IMR-90 (cell line): ENCODE data around the gene CAPN8. TPM values are rescaled to one million over a fixed set of nuclear protein-coding genes. Genes with fewer than 3 reads are reported as not detected.

Experiments
- ATAC-seq: fragments of 200-7000 bp; cut with Tn5 transposase; 2 replicates; pipeline ENCODE4 v1.9.1; 2020; ENCODE audit warnings: low read depth, mild to moderate bottlenecking, moderate library complexity
- BruUV-seq: library from RNA; stranded (reverse); fragments of 400-500 nt; replicated peaks from 2 replicates; lab custom pipeline; 2021; lab: Mats Ljungman, UMichigan
- CTCF ChIA-PET: fragments of 300-600 bp; formaldehyde crosslinking; extraction: SDS; loops from one replicate; lab custom pipeline; 2021; ENCODE audit warnings: antibody characterized with exemption; lab: Yijun Ruan, JAX
- POLR2A ChIA-PET: fragments of 300-600 bp; sonication (Branson Sonifier 250); formaldehyde crosslinking; loops from one replicate; lab custom pipeline; 2022; ENCODE audit warnings: antibody characterized with exemption; ENCODE audit not compliant: unreplicated experiment; lab: Charles Lee
- DNase-seq: peaks from one replicate; pipeline ENCODE4 v3.0.0; 2013
- H2AFZ ChIP-seq: replicated peaks from 2 replicates; pipeline ENCODE3; 2013; ENCODE audit warnings: low read length, mild to moderate bottlenecking; ENCODE audit not compliant: poor library complexity
- H2AK5ac ChIP-seq: 2 replicates; pipeline ENCODE4 v1.6.1; 2013; ENCODE audit warnings: low read depth, low read length, inconsistent platforms
- H2AK9ac ChIP-seq: replicated peaks from 2 replicates; pipeline ENCODE3; 2013; ENCODE audit warnings: mild to moderate bottlenecking, low read depth, low read length, moderate library complexity; ENCODE audit not compliant: poor library complexity
- H2BK120ac ChIP-seq: 2 replicates; pipeline ENCODE4 v1.6.1; 2013; ENCODE audit warnings: low read depth, low read length, inconsistent platforms
- H2BK15ac ChIP-seq: 3 replicates; pipeline ENCODE4 v1.6.1; 2013; ENCODE audit warnings: low read depth, low read length, inconsistent platforms
- H2BK20ac ChIP-seq: 2 replicates; pipeline ENCODE4 v1.6.1; 2013; ENCODE audit warnings: low read depth, mild to moderate bottlenecking, inconsistent platforms, low read length, moderate library complexity
- H2BK5ac ChIP-seq: 2 replicates; pipeline ENCODE4 v1.6.1; 2013; ENCODE audit warnings: mild to moderate bottlenecking, low read depth, low read length, inconsistent platforms; ENCODE audit not compliant: poor library complexity, severe bottlenecking
- H3K14ac ChIP-seq: replicated peaks from 2 replicates; pipeline ENCODE4 v1.6.1; 2013; ENCODE audit warnings: low read depth, low read length, inconsistent platforms
- H3K18ac ChIP-seq: 2 replicates; pipeline ENCODE4 v1.6.1; 2013; ENCODE audit warnings: low read depth, low read length, control low read depth
- H3K23ac ChIP-seq: 2 replicates; pipeline ENCODE4 v1.6.1; 2013; ENCODE audit warnings: low read depth, low read length, inconsistent platforms
- H3K27ac ChIP-seq: 2 replicates; pipeline ENCODE4 v1.5.1; 2013; ENCODE audit warnings: mild to moderate bottlenecking, control low read depth, low read length; ENCODE audit not compliant: insufficient read depth
- H3K27me3 ChIP-seq: 2 replicates; pipeline ENCODE4 v1.6.1; 2013; ENCODE audit warnings: low read length; ENCODE audit not compliant: control insufficient read depth, insufficient read depth
- H3K36me3 ChIP-seq: 2 replicates; pipeline ENCODE4 v1.6.1; 2013; ENCODE audit warnings: low read length, mixed read lengths; ENCODE audit not compliant: control insufficient read depth, insufficient read depth
- H3K4ac ChIP-seq: 2 replicates; pipeline ENCODE4 v1.6.1; 2013; ENCODE audit warnings: low read depth, low read length, inconsistent platforms
- H3K4me1 ChIP-seq: 2 replicates; pipeline ENCODE4 v1.6.1; 2013; ENCODE audit warnings: low read length, mixed read lengths; ENCODE audit not compliant: control insufficient read depth, insufficient read depth
- H3K4me2 ChIP-seq: 2 replicates; pipeline ENCODE4 v1.6.1; 2013; ENCODE audit warnings: low read depth, mild to moderate bottlenecking, control low read depth, low read length, moderate library complexity
- H3K4me3 ChIP-seq: 2 replicates; pipeline ENCODE4 v1.5.1; 2013; ENCODE audit warnings: low read depth, mild to moderate bottlenecking, control low read depth, low read length, moderate library complexity; ENCODE audit not compliant: insufficient read depth
- H3K56ac ChIP-seq: 2 replicates; pipeline ENCODE4 v1.6.1; 2013; ENCODE audit warnings: low read length, inconsistent platforms; ENCODE audit not compliant: insufficient read depth; ENCODE audit errors: extremely low read depth
- H3K79me1 ChIP-seq, 2 experiments: 2 replicates each; pipeline ENCODE4 v1.6.1; 2013; ENCODE audit warnings: low read length in 2 of 2, inconsistent platforms in 1 of 2, low read depth in 1 of 2
- H3K9ac ChIP-seq: 2 replicates; pipeline ENCODE4 v1.6.1; 2013; ENCODE audit warnings: low read depth, low read length, control low read depth
- H3K9me1 ChIP-seq: 2 replicates; pipeline ENCODE4 v1.6.1; 2013; ENCODE audit warnings: low read length, inconsistent platforms; ENCODE audit not compliant: insufficient read depth
- H3K9me3 ChIP-seq: 2 replicates; pipeline ENCODE4 v1.6.1; 2013; ENCODE audit warnings: low read length; ENCODE audit not compliant: control insufficient read depth, insufficient read depth
- H4K20me1 ChIP-seq: 2 replicates; pipeline ENCODE4 v1.6.1; 2013; ENCODE audit warnings: low read length, inconsistent platforms; ENCODE audit not compliant: insufficient read depth
- H4K5ac ChIP-seq: 2 replicates; pipeline ENCODE4 v1.6.1; 2013; ENCODE audit warnings: mild to moderate bottlenecking, low read depth, low read length, control low read depth
- H4K8ac ChIP-seq, 2 experiments: 2 replicates each; pipeline ENCODE4 v1.6.1; 2013; ENCODE audit warnings: low read depth in 2 of 2, low read length in 2 of 2, control low read depth in 1 of 2, inconsistent platforms in 1 of 2
- H4K91ac ChIP-seq: 2 replicates; pipeline ENCODE4 v1.6.1; 2013; ENCODE audit warnings: low read depth, low read length, inconsistent platforms; ENCODE audit not compliant: insufficient read depth
- CEBPB ChIP-seq: IDR thresholded peaks from 2 replicates; pipeline ENCODE4 v1.6.1; 2012; ENCODE audit warnings: low read depth, low read length, improper control_type of control experiment
- FOS ChIP-seq: fragments of 150-350 bp; IDR thresholded peaks from 2 replicates; pipeline ENCODE4 v1.6.1; 2016; ENCODE audit warnings: low read depth, low read length
- MAFK ChIP-seq: IDR thresholded peaks from 2 replicates; pipeline ENCODE4 v1.6.1; 2012; ENCODE audit warnings: low read depth, low read length, improper control_type of control experiment
- MAZ ChIP-seq: IDR thresholded peaks from 2 replicates; pipeline ENCODE4 v1.6.1; 2012; ENCODE audit warnings: low read depth, mild to moderate bottlenecking, low read length, improper control_type of control experiment, moderate library complexity, borderline replicate concordance
- MXI1 ChIP-seq: IDR thresholded peaks from 2 replicates; pipeline ENCODE4 v1.6.1; 2012; ENCODE audit warnings: low read depth, mild to moderate bottlenecking, low read length, moderate library complexity, borderline replicate concordance
- NFE2L2 ChIP-seq: fragments of 150-350 bp; IDR thresholded peaks from 2 replicates; pipeline ENCODE4 v1.6.1; 2016; ENCODE audit warnings: low read depth, mild to moderate bottlenecking, low read length
- POLR2A ChIP-seq: IDR thresholded peaks from 2 replicates; pipeline ENCODE4 v1.6.1; 2012; ENCODE audit warnings: mild to moderate bottlenecking, low read depth, low read length
- RAD21 ChIP-seq: IDR thresholded peaks from 2 replicates; pipeline ENCODE4 v1.6.1; 2012; ENCODE audit warnings: low read length, improper control_type of control experiment
- RFX5 ChIP-seq: IDR thresholded peaks from 2 replicates; pipeline ENCODE4 v1.8.0; 2012; ENCODE audit warnings: low read depth, mild to moderate bottlenecking, low read length, moderate library complexity
- SMC3 ChIP-seq: fragments of 150-350 bp; IDR thresholded peaks from 2 replicates; pipeline ENCODE4 v1.6.1; 2016; ENCODE audit warnings: low read depth, mild to moderate bottlenecking, antibody characterized with exemption, low read length, moderate library complexity
- WGBS, 2 experiments: methylation state at CpG; one replicate each; pipeline versions ENCODE4 v1.1.5 to v1.1.7; 2013; ENCODE audit warnings: missing lambda C conversion rate in 2 of 2; ENCODE audit not compliant: insufficient read length in 1 of 2; ENCODE audit errors: extremely low coverage in 2 of 2; 5-methylcytosine and 5-hydroxymethylcytosine counted together
- dilution Hi-C: fragments of 300-500 bp; cut with HindIII; formaldehyde crosslinking; loops from one replicate; pipeline ENCODE4 v1.14.3; 2018; ENCODE audit warnings: low sequenced_read_pairs; ENCODE audit not compliant: unreplicated experiment
- in situ Hi-C: fragments of 300-500 bp; cut with MboI; formaldehyde crosslinking; loops from 3 replicates; pipeline ENCODE4 v1.14.3; 2019; ENCODE audit warnings: low sequenced_read_pairs, inconsistent platforms, mixed read lengths
- intact Hi-C: fragments of 100-400 bp; cut with micrococcal nuclease; formaldehyde crosslinking; loops from 2 replicates; pipeline ENCODE4 v1.10.0; 2022
- polyA plus RNA-seq, 3 experiments: library from polyadenylated mRNA; depleted of rRNA; stranded (reverse); fragments of >200 nt; gene quantifications; 2 replicates each; pipeline ENCODE4 v1.2.3, GENCODE V29; 2012; ENCODE audit warnings: low replicate concordance in 1 of 3
- total RNA-seq: library from RNA; depleted of rRNA; stranded (reverse); fragments of >200 nt; gene quantifications from 2 replicates; pipeline ENCODE4 v1.2.3, GENCODE V29; 2012
- TF ChIP-seq, protein P1 (sequence below): fragments of 150-350 bp; IDR thresholded peaks from 2 replicates; pipeline ENCODE4 v1.6.1; 2016; ENCODE audit warnings: low read depth, mild to moderate bottlenecking, low read length, moderate library complexity, borderline replicate concordance
- TF ChIP-seq, protein P2 (sequence below): conservative IDR thresholded peaks from 2 replicates; pipeline ENCODE4 v1.5.1; 2012; ENCODE audit warnings: mild to moderate bottlenecking, low read depth, low read length, improper control_type of control experiment
- TF ChIP-seq, protein P3 (sequence below): fragments of 150-350 bp; IDR thresholded peaks from 2 replicates; pipeline ENCODE4 v1.6.1; 2017; ENCODE audit warnings: mild to moderate bottlenecking, antibody characterized with exemption, low read length, low read depth

Gene CAPN8
- total and polyA plus RNA-seq, 2 of the 4 experiments (the other 2 are of a cell fraction): not detected

DNA sequence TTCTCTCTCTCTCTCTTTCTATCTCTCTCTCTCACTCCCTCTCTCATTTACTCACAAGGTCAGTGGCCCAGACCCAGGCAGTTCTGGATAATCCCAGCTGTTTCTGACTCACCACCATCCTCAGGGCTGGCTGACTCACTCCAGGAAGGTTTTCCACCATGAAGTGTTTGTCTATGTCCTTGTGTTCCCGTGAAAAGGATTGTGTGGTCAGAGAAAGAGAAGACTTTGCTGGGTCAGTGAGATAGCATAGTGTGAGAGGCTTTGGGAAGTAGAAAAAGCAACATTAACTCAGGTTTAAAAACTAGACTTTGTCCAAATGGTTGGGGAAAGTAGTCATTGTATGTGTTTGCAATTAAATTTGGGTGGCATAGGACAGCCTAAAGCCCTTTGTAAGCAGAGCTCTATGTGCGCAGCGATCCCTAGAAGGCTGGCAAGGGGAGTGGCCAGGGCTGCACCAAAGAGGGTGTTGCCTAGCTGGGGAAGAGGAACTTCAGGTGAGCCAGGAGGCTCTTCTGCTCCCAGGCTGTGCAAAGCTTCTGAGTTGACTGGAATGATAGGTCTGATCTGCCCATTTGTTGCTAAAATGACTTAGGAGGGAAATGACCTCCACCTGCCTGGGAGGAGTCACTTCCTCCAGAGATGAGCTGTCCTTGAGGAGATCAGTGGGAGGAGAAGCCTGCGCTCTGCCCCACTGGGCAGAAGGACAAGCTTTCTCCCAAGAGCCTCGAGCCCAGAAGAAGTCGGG, 41.9 kb upstream of the CAPN8 start:
- CTCF ChIA-PET: interaction anchor here (0.7 to 1.7 kb wide), 4 partner anchors 42 to 574 kb away, joined by 3 to 8 read pairs (median 3); partner anchors contain the start of gene TP53BP2
- peak overlapping the region; percentile 97 for H2AK9ac ChIP-seq
- H3K23ac ChIP-seq: peak overlapping the region; percentile 87; the same call in 1 of the 2 replicates
- H4K20me1 ChIP-seq: peaks cover 5% of the 10 kb centered on the region
- no peaks in the 10 kb centered on the region for H3K27me3 ChIP-seq
- H2BK15ac ChIP-seq: peak overlapping the region; percentile 99; the same call in 2 of the 3 replicates
- peak overlapping the region; percentile 29 for H3K9ac ChIP-seq
- 34% methylated on average over 5 of the region's 6 CpGs; no CpG with 5 or more reads in 1 of the 2 experiments for WGBS, 2 experiments
- H4K8ac ChIP-seq: peak overlapping the region; percentile 28 to 93
- H3K56ac ChIP-seq: peak overlapping the region; percentile 84
- no peak overlapping the region for H3K4me3 ChIP-seq
- DNase-seq: peak; percentile 100
- peak overlapping the region; percentile 63 for H3K4me2 ChIP-seq
- H2AK5ac ChIP-seq: peak overlapping the region; percentile 97
- dilution Hi-C loops: no loop called here
- no peaks in the 10 kb centered on the region for H3K9me3 ChIP-seq
- no peak overlapping the region for H2AFZ ChIP-seq
- H4K5ac ChIP-seq: peak overlapping the region; percentile 57
- H2BK20ac ChIP-seq: peak overlapping the region; percentile 97
- H3K79me1 ChIP-seq: peaks cover 11 to 62% of the 10 kb centered on the region in 2 experiments; a peak in 3 of 4 replicates
- H3K27ac ChIP-seq: peak overlapping the region; percentile 99
- peak overlapping the region; percentile 68 for H3K18ac ChIP-seq
- H3K14ac ChIP-seq: peak overlapping the region; percentile 73
- in situ Hi-C loops: no loop called here
- peak overlapping the region; percentile 97 for H3K4ac ChIP-seq
- H3K9me1 ChIP-seq: peaks cover 24% of the 10 kb centered on the region
- intact Hi-C loops: loop anchor here (10.0 kb wide), 1 partner anchor 287 kb away; no protein-coding TSS in a partner anchor
- BruUV-seq: no TSS peak
- peak; percentile 64 for ATAC-seq
- no peaks in the 10 kb centered on the region for H3K36me3 ChIP-seq
- H2BK5ac ChIP-seq: peak overlapping the region; percentile 96
- peaks cover 40% of the 10 kb centered on the region for H3K4me1 ChIP-seq
- H4K91ac ChIP-seq: peak overlapping the region; percentile 80
- POLR2A ChIA-PET: interaction anchor here (2.3 kb wide), 1 partner anchor 8 kb away, joined by 9 read pairs; no protein-coding TSS in a partner anchor
- H2BK120ac ChIP-seq: peak overlapping the region; percentile 96
- TF ChIP-seq, protein P1, sequence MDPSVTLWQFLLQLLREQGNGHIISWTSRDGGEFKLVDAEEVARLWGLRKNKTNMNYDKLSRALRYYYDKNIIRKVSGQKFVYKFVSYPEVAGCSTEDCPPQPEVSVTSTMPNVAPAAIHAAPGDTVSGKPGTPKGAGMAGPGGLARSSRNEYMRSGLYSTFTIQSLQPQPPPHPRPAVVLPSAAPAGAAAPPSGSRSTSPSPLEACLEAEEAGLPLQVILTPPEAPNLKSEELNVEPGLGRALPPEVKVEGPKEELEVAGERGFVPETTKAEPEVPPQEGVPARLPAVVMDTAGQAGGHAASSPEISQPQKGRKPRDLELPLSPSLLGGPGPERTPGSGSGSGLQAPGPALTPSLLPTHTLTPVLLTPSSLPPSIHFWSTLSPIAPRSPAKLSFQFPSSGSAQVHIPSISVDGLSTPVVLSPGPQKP: no peak
- TF ChIP-seq MAFK (peak; percentile 27), MXI1 (no peak), RAD21 (no peak), FOS (peak; percentile 99), SMC3 (no peak), NFE2L2 (no peak), CEBPB (peak; percentile 10; the same call in 1 of the 2 replicates), RFX5 (no peak), MAZ (peak; percentile 76; the same call in 1 of the 2 replicates), POLR2A (0 out of 2 replicates have a peak, but pooled peaks have one; percentile 27)
- TF ChIP-seq, protein P2, sequence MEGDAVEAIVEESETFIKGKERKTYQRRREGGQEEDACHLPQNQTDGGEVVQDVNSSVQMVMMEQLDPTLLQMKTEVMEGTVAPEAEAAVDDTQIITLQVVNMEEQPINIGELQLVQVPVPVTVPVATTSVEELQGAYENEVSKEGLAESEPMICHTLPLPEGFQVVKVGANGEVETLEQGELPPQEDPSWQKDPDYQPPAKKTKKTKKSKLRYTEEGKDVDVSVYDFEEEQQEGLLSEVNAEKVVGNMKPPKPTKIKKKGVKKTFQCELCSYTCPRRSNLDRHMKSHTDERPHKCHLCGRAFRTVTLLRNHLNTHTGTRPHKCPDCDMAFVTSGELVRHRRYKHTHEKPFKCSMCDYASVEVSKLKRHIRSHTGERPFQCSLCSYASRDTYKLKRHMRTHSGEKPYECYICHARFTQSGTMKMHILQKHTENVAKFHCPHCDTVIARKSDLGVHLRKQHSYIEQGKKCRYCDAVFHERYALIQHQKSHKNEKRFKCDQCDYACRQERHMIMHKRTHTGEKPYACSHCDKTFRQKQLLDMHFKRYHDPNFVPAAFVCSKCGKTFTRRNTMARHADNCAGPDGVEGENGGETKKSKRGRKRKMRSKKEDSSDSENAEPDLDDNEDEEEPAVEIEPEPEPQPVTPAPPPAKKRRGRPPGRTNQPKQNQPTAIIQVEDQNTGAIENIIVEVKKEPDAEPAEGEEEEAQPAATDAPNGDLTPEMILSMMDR: no peak
- TF ChIP-seq, protein P3, sequence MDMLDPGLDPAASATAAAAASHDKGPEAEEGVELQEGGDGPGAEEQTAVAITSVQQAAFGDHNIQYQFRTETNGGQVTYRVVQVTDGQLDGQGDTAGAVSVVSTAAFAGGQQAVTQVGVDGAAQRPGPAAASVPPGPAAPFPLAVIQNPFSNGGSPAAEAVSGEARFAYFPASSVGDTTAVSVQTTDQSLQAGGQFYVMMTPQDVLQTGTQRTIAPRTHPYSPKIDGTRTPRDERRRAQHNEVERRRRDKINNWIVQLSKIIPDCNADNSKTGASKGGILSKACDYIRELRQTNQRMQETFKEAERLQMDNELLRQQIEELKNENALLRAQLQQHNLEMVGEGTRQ: no peak
